Ectodermal cell (in vitro differentiated cells): ENCODE data around the gene CC2D1A.

ENCODE experiments used
- H3K27ac ChIP-seq: 2 replicates; pipeline ENCODE4 v1.7.0; 2013; ENCODE audit warnings: mild to moderate bottlenecking, low read depth, low read length; ENCODE audit not compliant: insufficient read depth, poor library complexity, severe bottlenecking
- H3K27me3 ChIP-seq: 2 replicates; pipeline ENCODE4 v1.7.0; 2013; ENCODE audit warnings: mild to moderate bottlenecking, low read length; ENCODE audit not compliant: insufficient read depth, control insufficient read depth, poor library complexity, severe bottlenecking
- H3K36me3 ChIP-seq: one replicate; pipeline ENCODE4 v1.7.0; 2013; ENCODE audit warnings: low read length; ENCODE audit not compliant: control insufficient read depth, insufficient read depth
- H3K4me1 ChIP-seq: one replicate; pipeline ENCODE4 v1.7.0; 2013; ENCODE audit warnings: low read length; ENCODE audit not compliant: control insufficient read depth, insufficient read depth
- H3K4me3 ChIP-seq: 2 replicates; pipeline ENCODE4 v1.7.0; 2013; ENCODE audit warnings: low read depth, low read length, control low read depth; ENCODE audit not compliant: insufficient read depth
- H3K9me3 ChIP-seq: 2 replicates; pipeline ENCODE4 v1.7.0; 2013; ENCODE audit warnings: mild to moderate bottlenecking, low read length, moderate library complexity; ENCODE audit not compliant: control insufficient read depth
- WGBS, 2 experiments: methylation state at CpG; one replicate each; pipeline ENCODE4 v1.1.7; 2013; ENCODE audit warnings: missing lambda C conversion rate in 2 of 2; 5-methylcytosine and 5-hydroxymethylcytosine counted together

Gene CC2D1A

DNA sequence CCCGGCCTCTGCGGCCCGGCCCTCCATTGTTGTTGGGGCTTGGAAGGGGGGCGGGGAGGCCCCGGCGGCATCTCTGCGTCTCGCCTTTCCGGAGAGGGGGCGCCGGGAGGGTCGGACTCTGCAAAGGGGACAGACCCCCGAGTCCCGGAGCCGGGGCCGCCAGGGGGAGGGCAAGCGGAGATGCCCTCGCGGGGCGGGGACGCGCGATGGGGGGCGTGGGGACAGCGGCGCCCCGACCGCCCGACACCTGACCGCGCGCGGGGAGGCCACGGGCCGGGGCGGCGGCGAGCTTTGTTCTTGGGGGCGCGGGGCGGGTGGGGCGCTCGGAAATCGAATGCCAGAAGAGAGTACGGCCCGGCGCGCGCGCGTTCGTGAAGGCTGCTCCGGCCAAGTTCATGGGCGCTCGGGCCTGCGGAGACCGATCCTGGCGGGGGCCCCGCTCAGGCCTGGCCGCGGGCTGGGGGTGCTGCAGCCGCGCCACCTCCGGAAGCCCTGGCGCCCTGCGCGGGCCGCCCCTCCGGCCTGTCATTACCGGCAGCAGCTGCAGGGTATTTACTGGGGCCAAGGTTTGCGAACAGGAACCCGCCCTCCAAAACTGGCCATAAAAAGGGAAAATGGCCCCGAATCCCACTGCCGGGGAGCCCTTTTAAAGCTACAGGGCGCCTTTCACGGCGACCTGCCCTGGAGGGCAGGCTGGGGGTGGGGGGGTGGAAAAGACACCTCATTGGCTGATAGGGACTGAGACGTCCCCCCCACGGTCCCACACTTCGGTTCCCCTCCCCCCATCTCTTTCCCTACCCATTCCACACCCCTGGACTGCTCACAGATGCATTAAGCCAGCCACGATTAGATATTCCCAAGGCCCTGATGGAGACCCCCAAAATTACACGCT, 40.2 kb upstream of the CC2D1A start:
- no peak overlapping the region for H3K27ac ChIP-seq
- H3K27me3 ChIP-seq: peaks cover 90% of the 10 kb centered on the region
- peak overlapping the region; percentile 33 for H3K4me3 ChIP-seq
- H3K4me1 ChIP-seq: peaks cover 13% of the 10 kb centered on the region
- no peaks in the 10 kb centered on the region for H3K36me3 ChIP-seq
- 4 to 5% methylated on average over 82 of the region's 82 CpGs for WGBS, 2 experiments
- no peaks in the 10 kb centered on the region for H3K9me3 ChIP-seq

GRCh38 chr19:13866463-13867046, 39.4 kb upstream of the CC2D1A start:
- WGBS, 2 experiments: 78 to 80% methylated on average over 15 of the region's 15 CpGs
- Histone ChIP-seq H3K27ac (no peak overlapping the region), H3K4me3 (no peak overlapping the region), H3K4me1 (peaks cover 10% of the 10 kb centered on the region), H3K9me3 (no peaks in the 10 kb centered on the region), H3K36me3 (no peaks in the 10 kb centered on the region), H3K27me3 (peaks cover 92% of the 10 kb centered on the region)

DNA sequence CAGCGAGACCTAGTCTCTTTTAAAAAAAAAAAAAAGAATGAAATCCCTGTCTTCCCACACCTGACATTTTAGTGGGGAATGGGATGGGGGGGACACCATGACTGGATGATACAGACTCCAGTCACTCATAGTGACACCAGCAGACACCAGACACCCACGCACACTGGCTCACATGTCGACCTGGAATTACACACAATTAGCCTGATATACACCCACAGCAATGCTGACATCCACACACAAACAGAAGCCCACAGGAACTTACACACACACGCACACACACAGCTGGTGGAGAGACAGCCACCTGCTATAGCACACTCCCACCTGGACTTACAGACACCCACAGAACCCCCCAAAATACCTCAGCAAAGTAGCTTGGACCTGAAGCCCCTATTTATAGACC, 37.3 kb upstream of the CC2D1A start:
- 73 to 88% methylated on average over 4 of the region's 4 CpGs for WGBS, 2 experiments
- no peaks in the 10 kb centered on the region for H3K36me3 ChIP-seq
- peaks cover 95% of the 10 kb centered on the region for H3K27me3 ChIP-seq
- no peak overlapping the region for H3K4me3 ChIP-seq
- H3K9me3 ChIP-seq: no peaks in the 10 kb centered on the region
- peaks cover 5% of the 10 kb centered on the region for H3K4me1 ChIP-seq
- H3K27ac ChIP-seq: no peak overlapping the region

DNA sequence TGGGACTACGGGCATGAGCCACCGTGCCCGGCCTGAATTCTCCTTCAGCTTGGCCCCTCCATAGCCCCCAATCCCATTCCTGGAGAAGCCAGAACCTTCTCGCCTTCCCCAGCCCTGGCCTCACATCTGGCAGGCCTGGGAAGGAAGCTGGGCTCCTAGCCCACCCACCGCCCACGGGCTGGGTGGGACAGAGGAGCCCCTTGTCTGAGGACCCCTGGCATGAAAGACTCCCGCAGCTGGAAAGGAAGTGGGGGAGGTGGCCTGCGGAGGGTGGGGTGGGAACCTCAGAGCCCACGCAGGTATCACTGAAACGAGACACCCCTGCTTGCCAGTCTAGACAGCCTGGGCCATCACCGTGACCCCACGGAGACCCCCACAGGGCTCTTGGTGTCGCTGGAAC, 36.7 kb upstream of the CC2D1A start:
- no peaks in the 10 kb centered on the region for H3K36me3 ChIP-seq
- peaks cover 5% of the 10 kb centered on the region for H3K4me1 ChIP-seq
- 80% methylated on average over 13 of the region's 13 CpGs for WGBS, 2 experiments
- peaks cover 95% of the 10 kb centered on the region for H3K27me3 ChIP-seq
- H3K4me3 ChIP-seq: no peak overlapping the region
- H3K9me3 ChIP-seq: no peaks in the 10 kb centered on the region
- no peak overlapping the region for H3K27ac ChIP-seq

- WGBS, 2 experiments: 83 to 86% methylated on average over 4 of the region's 4 CpGs
- Histone ChIP-seq H3K36me3 (no peaks in the 10 kb centered on the region), H3K27ac (no peak overlapping the region), H3K4me3 (no peak overlapping the region), H3K4me1 (no peaks in the 10 kb centered on the region), H3K27me3 (peaks cover 96% of the 10 kb centered on the region), H3K9me3 (no peaks in the 10 kb centered on the region)
Observed at GRCh38 chr19:13870873-13871272, 35.1 kb upstream of the CC2D1A start.

- H3K4me3 ChIP-seq: peak overlapping the region; percentile 32
- 26 to 28% methylated on average over 5 of the region's 5 CpGs for WGBS, 2 experiments
- peaks cover 6% of the 10 kb centered on the region for H3K4me1 ChIP-seq
- peaks cover 96% of the 10 kb centered on the region for H3K27me3 ChIP-seq
- H3K9me3 ChIP-seq: no peaks in the 10 kb centered on the region
- no peak overlapping the region for H3K27ac ChIP-seq
- no peaks in the 10 kb centered on the region for H3K36me3 ChIP-seq
Observed at GRCh38 chr19:13872339-13872694, 33.7 kb upstream of the CC2D1A start.

DNA sequence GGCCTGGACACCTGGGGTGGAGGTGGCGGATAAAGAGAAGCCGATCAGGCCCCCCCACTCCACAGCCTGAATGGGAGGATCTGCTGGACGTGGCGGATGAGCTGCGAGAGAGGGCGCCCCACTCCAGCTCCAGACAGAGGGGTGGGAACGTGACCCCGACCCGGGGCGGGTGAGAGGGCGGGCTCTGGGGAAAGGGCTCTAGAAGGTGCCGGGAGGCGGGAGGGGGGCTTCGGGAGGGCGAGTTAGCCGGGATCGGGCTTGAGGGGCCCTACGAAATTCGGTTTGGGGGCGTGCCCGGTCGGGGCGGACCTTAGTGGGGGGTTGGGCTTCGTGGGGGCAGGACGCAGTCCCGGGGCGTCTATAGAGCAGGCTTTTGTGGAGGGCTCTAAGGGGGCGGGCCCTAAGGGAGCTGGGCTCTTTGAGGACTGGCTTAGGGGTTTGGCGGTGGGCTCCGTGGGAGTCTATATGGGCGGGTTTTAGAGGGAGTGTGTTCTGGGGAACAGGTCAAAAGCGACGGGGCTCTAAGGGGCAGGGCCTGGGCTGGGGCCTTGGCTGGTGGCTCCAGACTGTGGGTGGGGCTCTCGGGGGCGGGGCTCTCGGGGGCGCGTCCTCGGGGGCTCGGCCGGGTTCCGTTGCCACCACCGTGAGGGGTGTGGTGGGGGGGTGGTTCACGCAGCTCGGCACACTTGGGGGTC, 33.2 kb upstream of the CC2D1A start:
- H3K4me3 ChIP-seq: peak overlapping the region; percentile 32
- WGBS, 2 experiments: 1 to 2% methylated on average over 45 of the region's 45 CpGs
- peaks cover 6% of the 10 kb centered on the region for H3K4me1 ChIP-seq
- H3K9me3 ChIP-seq: no peaks in the 10 kb centered on the region
- no peaks in the 10 kb centered on the region for H3K36me3 ChIP-seq
- H3K27me3 ChIP-seq: peaks cover 91% of the 10 kb centered on the region
- no peak overlapping the region for H3K27ac ChIP-seq

- H3K27ac ChIP-seq: no peak overlapping the region
- no peaks in the 10 kb centered on the region for H3K9me3 ChIP-seq
- peaks cover 6% of the 10 kb centered on the region for H3K4me1 ChIP-seq
- peaks cover 84% of the 10 kb centered on the region for H3K27me3 ChIP-seq
- no peaks in the 10 kb centered on the region for H3K36me3 ChIP-seq
- no peak overlapping the region for H3K4me3 ChIP-seq
- 57% methylated on average over 35 of the region's 35 CpGs for WGBS, 2 experiments
Observed at GRCh38 chr19:13873834-13874515, 32.0 kb upstream of the CC2D1A start.

DNA sequence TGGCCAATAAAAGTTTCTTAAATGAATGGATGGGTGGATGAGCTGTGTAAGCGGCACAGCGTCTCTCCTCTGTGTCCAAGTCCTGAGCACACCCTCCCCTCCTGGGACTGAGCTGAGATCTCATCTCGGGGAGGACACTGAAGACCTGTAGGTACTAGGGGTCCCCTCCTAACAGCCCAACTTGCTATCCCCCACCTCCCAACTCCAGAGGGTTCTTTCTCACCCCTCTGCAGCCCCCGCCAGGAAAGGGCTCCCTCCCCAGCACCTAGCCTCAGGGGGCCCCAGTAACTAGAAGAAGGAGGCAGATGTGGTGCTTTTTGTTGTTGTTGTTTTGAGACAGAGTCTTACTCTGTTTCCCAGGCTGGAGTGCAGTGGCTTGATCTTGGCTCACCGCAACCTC, 30.2 kb upstream of the CC2D1A start:
- Histone ChIP-seq H3K36me3 (no peaks in the 10 kb centered on the region), H3K9me3 (no peaks in the 10 kb centered on the region), H3K4me1 (peaks cover 11% of the 10 kb centered on the region), H3K27ac (no peak overlapping the region), H3K27me3 (peaks cover 71% of the 10 kb centered on the region), H3K4me3 (no peak overlapping the region)
- WGBS, 2 experiments: 88 to 97% methylated on average over 5 of the region's 5 CpGs

- no peaks in the 10 kb centered on the region for H3K9me3 ChIP-seq
- no peak within 1 kb of the TSS for H3K4me3 ChIP-seq
- no peaks in the 10 kb centered on the region for H3K36me3 ChIP-seq
- no peak within 1 kb of the TSS for H3K27ac ChIP-seq
- 59 to 60% methylated on average over 5 of the region's 5 CpGs for WGBS, 2 experiments
- peaks cover 61% of the 10 kb centered on the region for H3K27me3 ChIP-seq
- H3K4me1 ChIP-seq: peaks cover 21% of the 10 kb centered on the region
Observed at GRCh38 chr19:13876834-13877233, 29.2 kb upstream of the CC2D1A start, which contains the start of gene NANOS3. Gene NANOS3 (plus strand): TSS chr19:13877134. CDS start chr19:13877249, 115 bp downstream.
